Amniotic epithelial cell (primary cell): ENCODE data around the gene ZBTB20.
A peak's percentile ranks its signal among the peaks of the same experiment; 100 is the strongest.
"Not testable (repeated sequence)": the region's sequence is repeated elsewhere in the genome, so short reads cannot be mapped to it uniquely, and the experiment has no call there.

Experiments used
- DNase-seq: peaks from one replicate; pipeline ENCODE4 v3.0.0-alpha.2; 2010; ENCODE audit warnings: low read depth

ZBTB20 gene

DNA sequence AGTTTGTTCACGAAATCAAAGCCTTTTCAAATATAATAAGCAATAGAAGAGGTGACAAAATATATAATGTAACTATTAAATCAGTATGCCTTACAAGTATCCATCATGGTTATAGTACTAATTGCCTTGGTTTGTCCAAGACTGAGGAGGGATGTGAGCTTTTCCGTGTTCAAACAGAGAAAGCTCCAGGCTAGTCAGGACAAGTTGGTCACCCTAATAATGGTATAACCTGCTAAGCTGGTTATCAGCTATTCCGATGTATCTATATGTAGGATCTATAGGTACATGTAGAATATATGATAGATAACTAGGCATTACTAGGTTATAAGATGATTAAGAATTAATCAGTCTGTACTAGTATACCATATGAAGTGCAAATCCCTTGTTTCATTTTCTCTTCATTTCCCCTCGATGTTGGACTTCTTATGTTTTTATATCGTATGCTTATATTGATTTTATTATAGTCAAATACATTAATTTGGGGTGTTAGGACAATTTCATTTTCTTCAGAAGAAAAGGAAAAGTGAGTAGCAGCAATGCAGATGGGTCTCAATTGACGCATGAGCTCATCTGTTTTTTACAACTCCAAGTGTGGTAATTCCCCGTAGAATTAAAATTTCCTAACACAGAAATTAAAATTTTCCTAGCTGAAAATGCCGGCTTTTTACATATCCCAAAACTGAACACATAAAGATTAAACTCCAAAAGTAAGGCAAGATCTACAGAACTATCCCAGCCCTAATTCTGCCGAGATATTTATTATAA is 434.2 kb downstream of the ZBTB20 start:
- DNase-seq, result no peak

- DNase-seq, result no peak
These were observed 435.7 kb downstream of the ZBTB20 start for GRCh38 chr3:114711321-114711886.

- DNase-seq, result peak; percentile 85
These were observed 438.0 kb downstream of the ZBTB20 start for GRCh38 chr3:114709102-114709501.

DNA sequence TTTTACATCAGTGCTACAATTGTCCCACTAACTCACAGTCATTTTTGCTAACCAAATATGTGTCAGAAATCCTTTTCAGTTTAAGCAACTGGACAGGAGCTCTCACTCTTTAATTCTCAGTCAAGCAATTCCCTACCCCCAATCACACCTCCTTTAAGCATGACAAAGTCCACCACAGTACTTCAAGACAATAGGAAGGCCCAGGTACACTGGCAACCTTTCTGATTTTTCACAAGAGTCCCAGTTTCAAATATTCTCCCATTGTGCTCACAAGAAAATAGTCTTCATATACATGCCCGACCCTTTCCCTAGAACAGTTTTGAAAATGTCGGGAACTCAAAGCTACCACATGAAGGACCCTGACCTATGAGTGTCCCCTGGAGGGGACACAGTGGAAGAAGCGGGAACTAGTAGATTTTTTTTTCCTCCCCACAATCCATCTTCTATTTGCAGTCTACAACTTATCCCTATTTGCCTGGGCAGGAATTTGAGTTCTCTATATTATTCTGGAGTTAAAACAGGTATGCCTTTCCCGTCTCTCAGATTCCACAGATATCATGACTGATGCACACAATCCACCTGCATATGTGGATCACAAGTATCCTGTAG is 439.7 kb downstream of the ZBTB20 start:
- no peak for DNase-seq

DNA sequence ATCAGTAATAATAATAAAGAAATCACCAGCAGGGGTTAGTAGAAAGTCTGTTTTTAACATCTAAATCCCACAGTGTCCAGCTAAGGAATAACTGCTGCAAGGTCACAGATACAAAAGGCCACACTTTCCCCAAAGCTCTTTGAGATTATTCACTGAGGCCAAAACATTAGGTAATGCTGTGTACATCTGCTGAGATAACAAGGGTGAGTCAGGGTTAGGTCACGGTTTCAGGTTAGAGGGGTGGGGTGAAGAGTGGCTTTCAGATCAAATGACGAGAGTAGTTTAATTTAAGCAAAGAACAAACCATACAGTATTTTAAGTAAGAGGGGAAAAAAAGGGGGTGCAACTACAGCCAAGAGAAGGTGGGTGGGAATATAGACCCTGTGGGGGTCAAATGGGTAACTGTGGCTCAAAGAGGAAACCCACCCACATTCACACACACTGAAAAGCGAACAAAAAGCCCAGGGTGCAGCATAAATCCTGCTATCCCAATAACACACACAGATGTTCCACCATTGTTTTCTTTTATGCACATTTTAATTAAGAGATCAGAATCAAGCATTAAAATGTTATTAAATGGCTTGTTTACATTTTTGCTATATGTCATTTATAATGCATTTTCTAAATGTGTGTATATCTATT is 440.4 kb downstream of the ZBTB20 start:
- DNase-seq, result peak; percentile 91

- DNase-seq, result no peak
These were observed 446.4 kb downstream of the ZBTB20 start for GRCh38 chr3:114700637-114701234.

DNA sequence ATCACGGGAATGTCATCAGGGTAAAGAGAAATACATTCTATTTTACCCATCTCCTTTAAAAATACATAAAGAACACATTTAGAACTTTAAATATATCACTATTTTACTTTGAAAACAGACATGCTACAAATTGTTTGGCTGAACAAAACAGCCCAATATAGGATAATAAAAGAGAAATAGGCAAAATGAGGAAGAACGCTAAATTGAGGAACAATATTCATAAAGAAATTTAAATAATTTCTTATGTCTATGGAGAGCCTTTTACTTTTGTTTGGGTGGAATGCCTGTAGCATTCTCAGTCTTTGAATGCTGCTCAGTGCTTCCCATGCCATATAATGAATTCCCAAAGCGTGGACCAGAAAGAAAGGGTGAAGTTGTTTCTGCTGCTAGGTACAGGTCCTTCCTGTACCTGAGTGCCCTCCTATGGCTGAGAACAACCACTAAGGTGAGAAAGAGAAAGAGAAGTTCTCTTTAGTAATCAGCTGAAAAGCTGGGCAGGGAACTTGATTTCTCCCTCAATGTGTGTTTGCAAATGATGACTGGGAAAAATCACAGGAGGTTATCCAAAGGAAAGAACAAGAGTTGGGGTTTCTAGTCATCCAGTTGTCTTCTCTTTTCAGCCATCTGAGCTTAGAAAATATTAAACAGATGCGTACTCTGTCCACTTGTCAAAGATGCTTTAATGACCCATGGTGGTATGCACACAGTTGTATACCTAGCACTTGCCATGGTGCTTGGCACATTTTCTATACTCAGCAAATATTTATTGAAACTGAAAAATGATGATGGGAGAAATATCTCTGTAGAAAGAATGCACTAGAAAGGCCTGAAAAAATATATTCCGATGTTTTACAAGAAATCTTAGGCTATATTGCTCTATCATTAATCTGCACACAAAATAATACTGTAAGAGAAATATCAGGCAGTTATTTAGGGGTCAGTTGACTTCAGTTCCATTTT is 448.7 kb downstream of the ZBTB20 start:
- DNase-seq, result no peak

GRCh38 chr3:114697401-114697800 is 449.7 kb downstream of the ZBTB20 start:
- DNase-seq, result peak; percentile 14

- no peak for DNase-seq
These were observed 452.8 kb downstream of the ZBTB20 start for GRCh38 chr3:114694251-114694650.

GRCh38 chr3:114691871-114692270 is 455.2 kb downstream of the ZBTB20 start:
- DNase-seq, result no peak

- peak; percentile 18 for DNase-seq
These were observed 456.2 kb downstream of the ZBTB20 start for GRCh38 chr3:114690911-114691310.

- DNase-seq, result no peak
These were observed 459.9 kb downstream of the ZBTB20 start for GRCh38 chr3:114687151-114687550.

DNA sequence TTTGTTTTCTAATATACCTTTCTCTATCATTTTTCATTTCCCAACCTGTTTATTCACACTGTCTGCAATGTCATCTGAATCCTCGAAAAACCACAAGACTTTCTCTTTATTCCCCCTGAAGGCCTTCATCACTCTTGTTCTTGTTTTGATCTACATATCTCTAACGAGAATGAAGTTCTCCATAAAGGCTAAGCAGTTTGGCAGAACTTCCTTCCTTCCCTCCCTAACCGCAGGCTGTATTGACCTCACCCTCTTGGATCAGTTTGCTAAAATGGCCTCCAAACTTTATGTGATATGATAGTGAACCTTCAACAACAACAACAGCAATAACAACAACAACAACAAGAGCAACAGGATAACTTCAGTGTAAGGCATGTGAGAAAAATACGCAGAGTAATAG is 460.5 kb downstream of the ZBTB20 start:
- no peak for DNase-seq

DNA sequence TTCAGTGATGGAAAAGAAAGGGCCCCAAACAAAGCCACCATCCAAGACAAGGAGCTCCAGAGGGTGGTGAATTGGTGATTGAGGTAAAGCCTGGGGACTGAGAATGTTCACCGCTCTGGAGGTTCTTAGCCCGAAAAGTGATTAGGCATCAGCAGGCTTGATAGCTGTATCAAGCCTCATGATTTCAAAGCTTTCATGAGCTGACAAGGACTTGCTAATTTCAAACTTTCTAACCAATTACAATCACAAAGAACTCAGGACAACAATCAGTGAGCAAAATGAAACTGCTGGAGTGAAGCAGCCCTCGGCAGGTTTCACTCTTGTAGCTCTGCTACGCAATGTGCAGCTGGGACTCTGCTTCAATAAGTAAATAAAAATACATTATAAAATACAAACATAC is 461.9 kb downstream of the ZBTB20 start:
- DNase-seq, result no peak

DNA sequence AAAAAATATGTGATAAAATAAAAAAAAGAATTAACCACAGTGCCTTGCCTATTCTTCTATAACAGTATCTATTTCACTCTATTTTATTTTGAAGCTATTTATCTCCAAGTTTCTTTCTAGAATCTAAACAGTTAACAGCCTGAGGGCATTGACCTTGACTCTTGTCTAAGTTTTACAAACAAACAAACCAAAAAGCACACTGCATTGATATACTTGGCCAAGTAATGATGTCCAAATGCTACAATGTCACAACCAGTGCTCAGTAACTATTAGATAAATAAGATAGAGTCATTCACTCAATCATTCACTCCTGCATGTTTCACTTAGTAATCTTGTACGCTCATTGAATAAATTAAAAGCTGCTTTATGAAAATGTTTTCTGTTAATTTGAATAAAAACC is 466.8 kb downstream of the ZBTB20 start:
- DNase-seq, result no peak

DNA sequence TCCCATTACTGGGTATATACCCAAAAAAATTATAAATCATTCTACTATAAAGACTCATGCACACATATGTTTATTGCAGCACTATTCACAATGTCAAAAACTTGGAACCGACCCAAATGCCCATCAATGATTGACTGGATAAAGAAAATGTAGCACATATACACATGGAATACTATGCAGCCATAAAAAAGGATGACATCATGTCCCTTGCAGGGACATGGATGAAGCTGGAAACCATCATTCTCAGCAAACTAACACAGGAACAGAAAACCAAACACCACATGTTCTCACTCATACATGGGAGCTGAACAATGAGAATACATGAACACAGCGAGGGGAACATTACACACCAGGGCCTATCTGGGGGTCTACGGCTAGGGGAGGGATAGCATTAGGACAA is 467.3 kb downstream of the ZBTB20 start:
- DNase-seq, result not testable (repeated sequence)

DNA sequence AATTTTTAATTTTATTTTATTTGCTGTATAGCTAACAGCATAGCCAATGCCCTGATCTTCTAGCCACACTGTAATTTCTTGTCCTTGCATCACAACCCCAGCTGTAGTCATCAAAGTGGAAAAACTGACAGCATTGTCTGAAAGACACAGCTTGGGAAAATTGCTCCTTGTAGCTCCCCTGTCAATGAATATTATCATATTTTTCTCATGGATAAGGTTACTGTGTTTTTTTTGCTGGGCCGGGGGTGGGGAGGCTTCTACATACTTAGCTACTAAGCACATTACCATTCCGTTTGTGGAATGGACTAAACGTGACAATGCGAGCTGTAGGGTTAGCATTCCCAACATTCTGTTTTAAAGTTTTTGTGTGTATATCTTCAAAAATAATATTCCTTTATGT is 472.0 kb downstream of the ZBTB20 start:
- no peak for DNase-seq

DNA sequence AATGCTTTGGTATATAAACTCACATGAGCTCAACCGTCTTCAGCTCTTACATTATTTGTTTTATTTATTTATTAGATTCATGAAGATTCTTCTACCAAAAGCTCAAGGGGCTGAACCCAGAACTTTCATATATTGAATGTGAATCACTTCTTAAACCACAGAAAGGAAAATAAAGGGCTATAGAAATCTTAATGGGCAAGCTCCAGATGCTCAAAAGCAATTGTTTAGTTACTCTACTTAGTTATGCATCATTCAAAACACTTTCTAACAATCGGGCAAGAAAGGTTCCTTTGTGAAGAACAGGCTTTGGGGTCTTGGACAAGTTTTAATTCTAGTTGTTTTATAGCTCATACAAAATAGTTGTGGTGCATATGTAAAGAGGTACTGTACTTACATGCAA is 473.1 kb downstream of the ZBTB20 start:
- DNase-seq, result no peak

GRCh38 chr3:114673481-114673880 is 473.6 kb downstream of the ZBTB20 start:
- no peak for DNase-seq

DNA sequence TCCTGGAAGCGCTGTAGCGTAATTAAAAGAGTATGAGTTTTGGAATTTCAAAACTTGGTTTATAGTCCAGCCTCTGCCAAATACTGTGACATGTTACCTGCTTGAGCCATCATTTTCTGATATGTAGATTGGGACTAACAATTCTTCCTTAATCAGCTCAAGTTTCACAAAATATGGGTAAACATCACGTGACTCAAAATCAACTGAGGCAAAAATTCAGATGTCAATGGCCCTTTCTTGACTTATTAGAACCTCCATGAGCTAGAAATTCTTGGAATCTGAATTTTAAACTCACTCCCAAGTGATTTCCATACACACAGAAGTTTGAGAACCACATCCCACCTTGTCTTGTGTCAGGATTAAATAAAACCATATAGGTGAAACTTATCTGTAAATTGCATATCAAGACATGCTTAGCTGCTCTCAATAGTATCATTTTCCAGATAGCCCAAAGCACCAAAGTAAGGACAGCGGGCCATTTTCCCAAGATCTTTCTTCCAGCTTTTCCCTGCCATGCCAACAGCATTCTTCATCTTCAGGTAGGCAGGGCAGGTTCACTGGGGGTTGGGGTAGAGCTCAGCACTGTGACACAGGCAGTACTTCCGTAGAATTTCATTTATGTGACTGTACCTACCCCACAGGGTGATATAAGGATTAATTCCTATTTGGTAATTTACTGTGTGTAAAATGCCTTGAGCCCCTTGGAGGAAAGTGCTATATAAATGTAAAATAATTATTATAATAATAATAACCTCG is 474.2 kb downstream of the ZBTB20 start:
- DNase-seq, result no peak
